GM12878 (cell line): ENCODE measurements around the gene FGGY. TPM values are rescaled to one million over a fixed set of nuclear protein-coding genes. Genes with fewer than 3 reads are reported as not detected.
"Not testable (repeated sequence)": the region's sequence is repeated elsewhere in the genome, so short reads cannot be mapped to it uniquely, and the experiment has no call there.

Experiments used
- ATAC-seq: fragments of 200-7000 bp; cut with Tn5 transposase; 3 replicates; pipeline ENCODE4 v1.9.1; 2020; ENCODE audit warnings: mild to moderate bottlenecking, moderate library complexity
- BruUV-seq: library from RNA; stranded (reverse); fragments of 400-500 nt; replicated peaks from 2 replicates; lab custom pipeline; 2021; lab: Mats Ljungman, UMichigan
- CTCF ChIA-PET: fragments of 300-600 bp; sonication (Branson Sonifier 250); formaldehyde crosslinking; extraction: SDS; loops from one replicate; lab custom pipeline; 2021; ENCODE audit warnings: inconsistent platforms; lab: Yijun Ruan, JAX
- POLR2A ChIA-PET: fragments of 350-600 bp; formaldehyde crosslinking; extraction: SDS; loops from one replicate; lab custom pipeline; 2021; ENCODE audit warnings: inconsistent platforms; lab: Charles Lee
- RAD21 ChIA-PET: fragments of 300-600 bp; sonication (Branson Sonifier 250); formaldehyde crosslinking; loops from one replicate; lab custom pipeline; 2023; ENCODE audit warnings: antibody characterized with exemption; ENCODE audit not compliant: unreplicated experiment; lab: Charles Lee
- SMC1A ChIA-PET: fragments of 300-600 bp; sonication (Branson Sonifier 250); formaldehyde crosslinking; loops from one replicate; lab custom pipeline; 2023; ENCODE audit not compliant: unreplicated experiment, uncharacterized antibody; lab: Charles Lee
- DNase-seq: peaks from one replicate; pipeline ENCODE4 v3.0.0-alpha.2; 2011; ENCODE audit warnings: low read depth, low spot score
- FAIRE-seq: peaks from 3 replicates; lab custom pipeline; 2011; peaks lifted over from hg19 to GRCh38; lab: Jason Lieb, UNC
- H2AFZ ChIP-seq: 2 replicates; pipeline ENCODE4 v1.6.0; 2011; ENCODE audit warnings: low read depth, low read length, control low read depth; ENCODE audit not compliant: control insufficient read depth
- H3K27ac ChIP-seq: 2 replicates; pipeline ENCODE4 v1.5.1; 2011; ENCODE audit warnings: control low read depth; ENCODE audit not compliant: control insufficient read depth, insufficient read depth
- H3K27me3 ChIP-seq, 2 experiments: replicated peaks in 1 of 2; 2 replicates each; pipeline versions ENCODE4 v1.6.0 to v1.6.1; 2011; ENCODE audit warnings: low read length in 1 of 2; ENCODE audit not compliant: control insufficient read depth in 2 of 2, insufficient read depth in 2 of 2
- H3K36me3 ChIP-seq, 2 experiments: 2 replicates each; pipeline ENCODE4 v1.5.1; 2011; ENCODE audit warnings: low read length in 1 of 2; ENCODE audit not compliant: control insufficient read depth in 2 of 2, insufficient read depth in 2 of 2
- H3K4me1 ChIP-seq: 2 replicates; pipeline ENCODE4 v1.6.1; 2011; ENCODE audit warnings: mild to moderate bottlenecking, low read length, moderate library complexity, mixed read lengths; ENCODE audit not compliant: control insufficient read depth, insufficient read depth
- H3K4me2 ChIP-seq: 2 replicates; pipeline ENCODE4 v1.6.0; 2011; ENCODE audit warnings: control low read depth; ENCODE audit not compliant: control insufficient read depth, insufficient read depth
- H3K4me3 ChIP-seq: fragments of 200-600 bp; sonication (generic); 2 replicates; pipeline ENCODE4 v1.5.1; 2016
- H3K79me2 ChIP-seq: 2 replicates; pipeline ENCODE4 v1.6.0; 2011; ENCODE audit warnings: low read length; ENCODE audit not compliant: control insufficient read depth, insufficient read depth
- H3K9ac ChIP-seq: 2 replicates; pipeline ENCODE4 v1.8.0; 2011; ENCODE audit warnings: low read length, control low read depth, mixed read lengths; ENCODE audit not compliant: control insufficient read depth, insufficient read depth
- H3K9me3 ChIP-seq: replicated peaks from 3 replicates; pipeline ENCODE4 v1.5.1; 2011; ENCODE audit warnings: mild to moderate bottlenecking, low read length; ENCODE audit not compliant: control insufficient read depth, insufficient read depth
- H4K20me1 ChIP-seq: 2 replicates; pipeline ENCODE4 v1.6.0; 2011; ENCODE audit not compliant: control insufficient read depth, insufficient read depth
- BMI1 ChIP-seq: fragments of 450-650 bp; IDR thresholded peaks from 2 replicates; pipeline ENCODE4 v1.6.1; 2016; ENCODE audit warnings: mild to moderate bottlenecking, moderate library complexity, borderline replicate concordance
- E4F1 ChIP-seq: fragments of 450-650 bp; IDR thresholded peaks from 2 replicates; pipeline ENCODE4 v1.6.1; 2018; ENCODE audit warnings: borderline replicate concordance, mild to moderate bottlenecking; ENCODE audit not compliant: partially characterized antibody
- IKZF2 ChIP-seq, 2 experiments: fragments of 450-650 bp; IDR thresholded peaks; 2 replicates each; pipeline ENCODE4 v1.6.1; 2017; ENCODE audit warnings: mild to moderate bottlenecking in 2 of 2, moderate library complexity in 2 of 2
- MEF2B ChIP-seq: fragments of 450-650 bp; IDR thresholded peaks from 2 replicates; pipeline ENCODE4 v1.6.1; 2018; ENCODE audit warnings: mild to moderate bottlenecking, moderate library complexity; ENCODE audit not compliant: partially characterized antibody, poor library complexity, severe bottlenecking
- SP1 ChIP-seq: IDR thresholded peaks from one replicate; pipeline ENCODE4 v1.6.1; 2011; ENCODE audit warnings: low read depth, low read length
- SUPT20H ChIP-seq: IDR thresholded peaks from 2 replicates; pipeline ENCODE4 v1.6.1; 2011; ENCODE audit warnings: low read depth, mild to moderate bottlenecking, low read length, moderate library complexity, borderline replicate concordance; ENCODE audit not compliant: control insufficient read depth
- SUZ12 ChIP-seq: fragments of 200-600 bp; sonication (generic); IDR thresholded peaks from one replicate; pipeline ENCODE4 v1.6.1; 2018; ENCODE audit warnings: antibody characterized with exemption, mild to moderate bottlenecking; ENCODE audit not compliant: unreplicated experiment
- TAF1 ChIP-seq: IDR thresholded peaks from 2 replicates; pipeline ENCODE4 v1.6.1; 2011; ENCODE audit warnings: mild to moderate bottlenecking, low read depth, low read length, borderline replicate concordance
- ZNF24 ChIP-seq: fragments of 450-650 bp; IDR thresholded peaks from 2 replicates; pipeline ENCODE4 v1.6.1; 2017; ENCODE audit warnings: antibody characterized with exemption, mild to moderate bottlenecking
- WGBS: methylation state at CpG from one replicate; pipeline ENCODE4 v1.1.6; 2016; ENCODE audit warnings: low lambda C conversion rate; ENCODE audit not compliant: insufficient replicate concordance, insufficient coverage; ENCODE audit errors: missing lambda C conversion rate; 5-methylcytosine and 5-hydroxymethylcytosine counted together
- in situ Hi-C: fragments of 300-500 bp; cut with MboI; formaldehyde crosslinking; loops from 9 replicates; pipeline ENCODE4 v1.14.3; 2018; ENCODE audit warnings: mixed read lengths
- intact Hi-C: fragments of 100-400 bp; cut with micrococcal nuclease; formaldehyde crosslinking; loops from one replicate; pipeline ENCODE4 v1.14.2; 2022; ENCODE audit not compliant: unreplicated experiment
- polyA plus RNA-seq, 11 experiments: library from polyadenylated mRNA; depleted of rRNA in 4 of 11; unstranded in 6 of 11; stranded (reverse) in 5 of 11; fragments of >200 nt; fragmentation: Nextera tagmentation in 4 of 11; fragmentation: Illumina TruSeq in 1 of 11; extraction: Ambion mirVana in 4 of 11; extraction: Trizol in 1 of 11; gene quantifications; 1 replicate in 1 of 11; 2 replicates in 10 of 11; pipeline versions ENCODE4 v1.2.1 to v1.2.3, GENCODE V29; 2011 to 2016; ENCODE audit warnings: inconsistent platforms in 2 of 11, missing spikeins in 2 of 11, low read depth in 1 of 11
- total RNA-seq, 4 experiments: library from RNA; depleted of rRNA in 3 of 4; stranded (reverse); fragments of >200 nt in 3 of 4; fragmentation: Illumina TruSeq in 1 of 4; extraction: Trizol in 1 of 4; gene quantifications; 2 replicates each; pipeline versions ENCODE4 v1.2.1 to v1.2.3, GENCODE V29; 2013 to 2021

The FGGY gene
- total and polyA plus RNA-seq, 10 of the 15 experiments (the other 5 are each of a cell fraction or from before 2014, with no cell fraction given) = 6.2 to 11.9 (median 7.5) TPM

- no peak for TF ChIP-seq E4F1
These were observed 312.4 kb downstream of the FGGY start (continued) for GRCh38 chr1:59609245-59609644.

GRCh38 chr1:59610499-59610898 lies 313.6 kb downstream of the FGGY start:
- H3K9ac ChIP-seq, POLR2A ChIA-PET, H2AFZ ChIP-seq, H3K27ac ChIP-seq, BruUV-seq, H3K27me3 ChIP-seq, SMC1A ChIA-PET, H3K9me3 ChIP-seq, DNase-seq, RAD21 ChIA-PET, H4K20me1 ChIP-seq, H3K79me2 ChIP-seq, FAIRE-seq, H3K4me2 ChIP-seq, ATAC-seq, H3K4me1 ChIP-seq, H3K36me3 ChIP-seq, intact Hi-C loops, in situ Hi-C loops, H3K4me3 ChIP-seq: not testable (repeated sequence)
- CTCF ChIA-PET = interaction anchor here (1.5 kb wide), 1 partner anchor 15 kb away, joined by 3 read pairs; no protein-coding TSS in a partner anchor
- WGBS = 95% methylated on average over 13 of the region's 13 CpGs

GRCh38 chr1:59617434-59617833 lies 320.5 kb downstream of the FGGY start:
- no peak overlapping the region for H2AFZ ChIP-seq
- no peaks in the 10 kb centered on the region for H3K27me3 ChIP-seq
- no peak overlapping the region for H3K4me2 ChIP-seq
- no peaks in the 10 kb centered on the region for H3K9me3 ChIP-seq
- H3K36me3 ChIP-seq = no peaks in the 10 kb centered on the region
- WGBS = 75% methylated on average over 3 of the region's 3 CpGs
- H3K4me1 ChIP-seq = no peaks in the 10 kb centered on the region
- no peak overlapping the region for H3K27ac ChIP-seq
- FAIRE-seq (no peak), ATAC-seq (no peak), DNase-seq (no peak)
- no peak overlapping the region for H3K9ac ChIP-seq
- RAD21 ChIA-PET = no interaction called here
- no peaks in the 10 kb centered on the region for H4K20me1 ChIP-seq
- intact Hi-C loops = no loop called here
- TF ChIP-seq ZNF24 (no peak), SP1 (no peak), SUZ12 (no peak), SUPT20H (no peak), TAF1 (no peak), MEF2B (no peak), BMI1 (no peak), IKZF2 (IDR thresholded peaks at IDR 0.05) (no peak)
- H3K4me3 ChIP-seq = no peak overlapping the region
- H3K79me2 ChIP-seq = no peaks in the 10 kb centered on the region
- in situ Hi-C loops = no loop called here
- CTCF ChIA-PET = no interaction called here
- no TSS peak for BruUV-seq
- POLR2A ChIA-PET = no interaction called here
- SMC1A ChIA-PET = no interaction called here
